ENCODE results near the gene TBXAS1. TPM values are rescaled to one million over a fixed set of nuclear protein-coding genes. Genes with fewer than 3 reads are reported as not detected.

The TBXAS1 gene
- total and polyA plus RNA-seq, 4 donors = 4.1 to 22.4 (median 12.2) TPM

DNA sequence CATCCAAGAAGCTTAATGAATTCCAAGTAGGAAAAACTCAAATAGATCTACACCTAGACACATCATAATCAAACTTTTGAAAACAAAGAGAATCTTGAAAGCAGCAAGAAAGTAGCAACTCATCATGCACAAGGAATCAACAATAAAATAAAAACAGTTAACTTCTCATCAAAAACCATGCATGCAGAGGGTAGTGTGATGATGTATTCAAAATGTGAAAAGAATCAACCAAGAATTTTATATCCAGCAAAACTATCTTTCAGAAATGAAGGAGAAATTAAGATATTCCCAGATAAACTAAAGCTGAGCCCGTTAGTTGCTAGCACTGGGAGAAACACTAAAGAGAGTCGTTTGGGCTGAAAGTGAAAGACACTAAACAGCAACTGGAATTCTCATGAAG is 238.0 kb downstream of the TBXAS1 start:
- 91% methylated on average over 2 of the region's 2 CpGs for WGBS
- Histone ChIP-seq H3K9me3 (ENCODE audit: control insufficient read depth in 4 of 4, low read length in 3 of 4) (peaks cover 2 to 11% (median 3%) of the 10 kb centered on the region in 4 donors), H3K9ac (ENCODE audit: low read depth in 1 of 2, low read length in 2 of 2) (no peak overlapping the region), H3K4me3 (ENCODE audit: low read depth in 1 of 3, low read length in 3 of 3) (no peak overlapping the region), H3K27me3 (ENCODE audit: control insufficient read depth in 4 of 4, insufficient read depth in 4 of 4, low read length in 3 of 4) (no peaks in the 10 kb centered on the region), H3K36me3 (ENCODE audit: control insufficient read depth in 4 of 4, insufficient read depth in 3 of 4, low read depth in 1 of 4, low read length in 3 of 4) (no peaks in the 10 kb centered on the region), H3K27ac (ENCODE audit: low read depth in 1 of 2, low read length in 2 of 2) (no peak overlapping the region), H3K4me1 (ENCODE audit: control insufficient read depth in 4 of 4, insufficient read depth in 4 of 4, low read length in 3 of 4) (peaks cover 0 to 3% (median 0%) of the 10 kb centered on the region in 4 donors)
- DNase-seq (ENCODE audit: low spot score) = no peak
- no peak for TF ChIP-seq YY1 (IDR thresholded peaks at IDR 0.05)
- no peak for TF ChIP-seq FOXA2 (IDR thresholded peaks at IDR 0.05)
- no peak for TF ChIP-seq JUND (IDR thresholded peaks at IDR 0.05)
- TF ChIP-seq FOXA1 (IDR thresholded peaks at IDR 0.05) = no peak
- TF ChIP-seq, protein P1, sequence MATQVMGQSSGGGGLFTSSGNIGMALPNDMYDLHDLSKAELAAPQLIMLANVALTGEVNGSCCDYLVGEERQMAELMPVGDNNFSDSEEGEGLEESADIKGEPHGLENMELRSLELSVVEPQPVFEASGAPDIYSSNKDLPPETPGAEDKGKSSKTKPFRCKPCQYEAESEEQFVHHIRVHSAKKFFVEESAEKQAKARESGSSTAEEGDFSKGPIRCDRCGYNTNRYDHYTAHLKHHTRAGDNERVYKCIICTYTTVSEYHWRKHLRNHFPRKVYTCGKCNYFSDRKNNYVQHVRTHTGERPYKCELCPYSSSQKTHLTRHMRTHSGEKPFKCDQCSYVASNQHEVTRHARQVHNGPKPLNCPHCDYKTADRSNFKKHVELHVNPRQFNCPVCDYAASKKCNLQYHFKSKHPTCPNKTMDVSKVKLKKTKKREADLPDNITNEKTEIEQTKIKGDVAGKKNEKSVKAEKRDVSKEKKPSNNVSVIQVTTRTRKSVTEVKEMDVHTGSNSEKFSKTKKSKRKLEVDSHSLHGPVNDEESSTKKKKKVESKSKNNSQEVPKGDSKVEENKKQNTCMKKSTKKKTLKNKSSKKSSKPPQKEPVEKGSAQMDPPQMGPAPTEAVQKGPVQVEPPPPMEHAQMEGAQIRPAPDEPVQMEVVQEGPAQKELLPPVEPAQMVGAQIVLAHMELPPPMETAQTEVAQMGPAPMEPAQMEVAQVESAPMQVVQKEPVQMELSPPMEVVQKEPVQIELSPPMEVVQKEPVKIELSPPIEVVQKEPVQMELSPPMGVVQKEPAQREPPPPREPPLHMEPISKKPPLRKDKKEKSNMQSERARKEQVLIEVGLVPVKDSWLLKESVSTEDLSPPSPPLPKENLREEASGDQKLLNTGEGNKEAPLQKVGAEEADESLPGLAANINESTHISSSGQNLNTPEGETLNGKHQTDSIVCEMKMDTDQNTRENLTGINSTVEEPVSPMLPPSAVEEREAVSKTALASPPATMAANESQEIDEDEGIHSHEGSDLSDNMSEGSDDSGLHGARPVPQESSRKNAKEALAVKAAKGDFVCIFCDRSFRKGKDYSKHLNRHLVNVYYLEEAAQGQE (IDR thresholded peaks at IDR 0.05) = no peak
- no peak for TF ChIP-seq SP1 (IDR thresholded peaks at IDR 0.05)
- TF ChIP-seq HNF4G (IDR thresholded peaks at IDR 0.05) = no peak
- TF ChIP-seq HNF4A (conservative IDR thresholded peaks at IDR 0.05) = no peak
- TF ChIP-seq, protein P2, sequence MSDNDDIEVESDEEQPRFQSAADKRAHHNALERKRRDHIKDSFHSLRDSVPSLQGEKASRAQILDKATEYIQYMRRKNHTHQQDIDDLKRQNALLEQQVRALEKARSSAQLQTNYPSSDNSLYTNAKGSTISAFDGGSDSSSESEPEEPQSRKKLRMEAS (IDR thresholded peaks at IDR 0.05) = no peak
- TF ChIP-seq RXRA (IDR thresholded peaks at IDR 0.05) = no peak
- TF ChIP-seq, protein P3, sequence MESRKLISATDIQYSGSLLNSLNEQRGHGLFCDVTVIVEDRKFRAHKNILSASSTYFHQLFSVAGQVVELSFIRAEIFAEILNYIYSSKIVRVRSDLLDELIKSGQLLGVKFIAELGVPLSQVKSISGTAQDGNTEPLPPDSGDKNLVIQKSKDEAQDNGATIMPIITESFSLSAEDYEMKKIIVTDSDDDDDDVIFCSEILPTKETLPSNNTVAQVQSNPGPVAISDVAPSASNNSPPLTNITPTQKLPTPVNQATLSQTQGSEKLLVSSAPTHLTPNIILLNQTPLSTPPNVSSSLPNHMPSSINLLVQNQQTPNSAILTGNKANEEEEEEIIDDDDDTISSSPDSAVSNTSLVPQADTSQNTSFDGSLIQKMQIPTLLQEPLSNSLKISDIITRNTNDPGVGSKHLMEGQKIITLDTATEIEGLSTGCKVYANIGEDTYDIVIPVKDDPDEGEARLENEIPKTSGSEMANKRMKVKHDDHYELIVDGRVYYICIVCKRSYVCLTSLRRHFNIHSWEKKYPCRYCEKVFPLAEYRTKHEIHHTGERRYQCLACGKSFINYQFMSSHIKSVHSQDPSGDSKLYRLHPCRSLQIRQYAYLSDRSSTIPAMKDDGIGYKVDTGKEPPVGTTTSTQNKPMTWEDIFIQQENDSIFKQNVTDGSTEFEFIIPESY (IDR thresholded peaks at IDR 0.05) = no peak
- TF ChIP-seq, protein P4, sequence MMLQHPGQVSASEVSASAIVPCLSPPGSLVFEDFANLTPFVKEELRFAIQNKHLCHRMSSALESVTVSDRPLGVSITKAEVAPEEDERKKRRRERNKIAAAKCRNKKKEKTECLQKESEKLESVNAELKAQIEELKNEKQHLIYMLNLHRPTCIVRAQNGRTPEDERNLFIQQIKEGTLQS (IDR thresholded peaks at IDR 0.05) = no peak
- no peak for TF ChIP-seq TAF1 (conservative IDR thresholded peaks at IDR 0.05)
- no peak for TF ChIP-seq NR2F2 (IDR thresholded peaks at IDR 0.05)
- no peak for TF ChIP-seq RAD21 (IDR thresholded peaks at IDR 0.05)
- TF ChIP-seq EGR1 (IDR thresholded peaks at IDR 0.05; ENCODE audit: low read depth in 2 of 2) = no peak
- TF ChIP-seq, protein P5, sequence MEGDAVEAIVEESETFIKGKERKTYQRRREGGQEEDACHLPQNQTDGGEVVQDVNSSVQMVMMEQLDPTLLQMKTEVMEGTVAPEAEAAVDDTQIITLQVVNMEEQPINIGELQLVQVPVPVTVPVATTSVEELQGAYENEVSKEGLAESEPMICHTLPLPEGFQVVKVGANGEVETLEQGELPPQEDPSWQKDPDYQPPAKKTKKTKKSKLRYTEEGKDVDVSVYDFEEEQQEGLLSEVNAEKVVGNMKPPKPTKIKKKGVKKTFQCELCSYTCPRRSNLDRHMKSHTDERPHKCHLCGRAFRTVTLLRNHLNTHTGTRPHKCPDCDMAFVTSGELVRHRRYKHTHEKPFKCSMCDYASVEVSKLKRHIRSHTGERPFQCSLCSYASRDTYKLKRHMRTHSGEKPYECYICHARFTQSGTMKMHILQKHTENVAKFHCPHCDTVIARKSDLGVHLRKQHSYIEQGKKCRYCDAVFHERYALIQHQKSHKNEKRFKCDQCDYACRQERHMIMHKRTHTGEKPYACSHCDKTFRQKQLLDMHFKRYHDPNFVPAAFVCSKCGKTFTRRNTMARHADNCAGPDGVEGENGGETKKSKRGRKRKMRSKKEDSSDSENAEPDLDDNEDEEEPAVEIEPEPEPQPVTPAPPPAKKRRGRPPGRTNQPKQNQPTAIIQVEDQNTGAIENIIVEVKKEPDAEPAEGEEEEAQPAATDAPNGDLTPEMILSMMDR (IDR thresholded peaks at IDR 0.05; ENCODE audit: low read depth, low read length, missing input control) = no peak
- no peak for TF ChIP-seq GABPA (IDR thresholded peaks at IDR 0.05 in 1 of 2, conservative IDR thresholded peaks at IDR 0.05 in 1 of 2)

All from liver (tissue), 9 donors.